Neural progenitor cell (in vitro differentiated cells): Measurements from ENCODE around the gene KPNA5.

Source experiments
- CTCF ChIP-seq: fragments of 200-600 bp; sonication (generic); IDR thresholded peaks from 2 replicates; pipeline ENCODE4 v1.5.1; 2017; ENCODE audit warnings: antibody characterized with exemption, mild to moderate bottlenecking
- EZH2 ChIP-seq: fragments of 200-600 bp; sonication (generic); IDR thresholded peaks from 2 replicates; pipeline ENCODE4 v1.6.1; 2017; ENCODE audit warnings: antibody characterized with exemption, mild to moderate bottlenecking, moderate library complexity

GRCh38 chr6:116767715-116768114 lies 86.7 kb downstream of the KPNA5 start:
- TF ChIP-seq CTCF (no peak), EZH2 (no peak)
